ENCODE data around the gene GALNT17.

The GALNT17 gene

DNA sequence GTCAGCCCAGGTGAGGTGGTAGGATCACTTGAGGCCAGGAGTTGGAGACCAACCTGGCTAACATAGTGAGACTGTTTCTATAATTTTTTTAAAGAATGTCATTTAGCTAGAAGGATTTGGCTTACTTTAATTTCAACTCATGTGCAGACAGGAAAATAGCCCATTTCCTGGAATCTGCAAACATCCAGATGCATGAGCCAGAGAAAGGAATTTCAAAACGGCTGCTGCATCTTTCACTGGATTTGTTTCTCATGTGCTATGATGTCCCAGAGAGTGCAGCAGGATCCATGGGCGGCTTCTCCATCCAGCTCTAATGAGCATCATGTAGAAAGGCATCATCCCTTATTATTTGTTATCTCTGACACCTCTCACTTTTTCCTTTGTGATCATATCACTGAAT lies 149.3 kb downstream of the GALNT17 start:
- TF ChIP-seq FOXM1 (IDR thresholded peaks at IDR 0.05; ENCODE audit: borderline replicate concordance) = no peak
- no peak for TF ChIP-seq ZNF384 (IDR thresholded peaks at IDR 0.05)
- no peak for TF ChIP-seq LEF1 (IDR thresholded peaks at IDR 0.05; ENCODE audit: borderline replicate concordance)
- no peak for TF ChIP-seq SUZ12 (IDR thresholded peaks at IDR 0.05)
- TF ChIP-seq, protein P1, sequence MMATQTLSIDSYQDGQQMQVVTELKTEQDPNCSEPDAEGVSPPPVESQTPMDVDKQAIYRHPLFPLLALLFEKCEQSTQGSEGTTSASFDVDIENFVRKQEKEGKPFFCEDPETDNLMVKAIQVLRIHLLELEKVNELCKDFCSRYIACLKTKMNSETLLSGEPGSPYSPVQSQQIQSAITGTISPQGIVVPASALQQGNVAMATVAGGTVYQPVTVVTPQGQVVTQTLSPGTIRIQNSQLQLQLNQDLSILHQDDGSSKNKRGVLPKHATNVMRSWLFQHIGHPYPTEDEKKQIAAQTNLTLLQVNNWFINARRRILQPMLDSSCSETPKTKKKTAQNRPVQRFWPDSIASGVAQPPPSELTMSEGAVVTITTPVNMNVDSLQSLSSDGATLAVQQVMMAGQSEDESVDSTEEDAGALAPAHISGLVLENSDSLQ (IDR thresholded peaks at IDR 0.05) = no peak
- TF ChIP-seq FOXA1 (IDR thresholded peaks at IDR 0.05) = no peak
- no peak for TF ChIP-seq ELF4 (IDR thresholded peaks at IDR 0.05)
- TF ChIP-seq NFRKB (IDR thresholded peaks at IDR 0.05) = no peak
- no peak for TF ChIP-seq TARDBP (IDR thresholded peaks at IDR 0.05)
- TF ChIP-seq SP1 (IDR thresholded peaks at IDR 0.05) = no peak
- TF ChIP-seq ARNT (IDR thresholded peaks at IDR 0.05) = no peak
- no peak for TF ChIP-seq FOXK2 (IDR thresholded peaks at IDR 0.05)
- no peak for TF ChIP-seq BHLHE40 (IDR thresholded peaks at IDR 0.05; ENCODE audit: borderline replicate concordance)
- no peak for TF ChIP-seq CTBP1 (IDR thresholded peaks at IDR 0.05; ENCODE audit: borderline replicate concordance)
- TF ChIP-seq HDGF (IDR thresholded peaks at IDR 0.05; ENCODE audit: borderline replicate concordance) = no peak
- no peak for TF ChIP-seq L3MBTL2 (conservative IDR thresholded peaks at IDR 0.05)
- ChIA-PET CTCF (no interaction called here), POLR2A (no interaction called here)
- DNase-seq (ENCODE audit: extremely low spot score) = no peak

DNA sequence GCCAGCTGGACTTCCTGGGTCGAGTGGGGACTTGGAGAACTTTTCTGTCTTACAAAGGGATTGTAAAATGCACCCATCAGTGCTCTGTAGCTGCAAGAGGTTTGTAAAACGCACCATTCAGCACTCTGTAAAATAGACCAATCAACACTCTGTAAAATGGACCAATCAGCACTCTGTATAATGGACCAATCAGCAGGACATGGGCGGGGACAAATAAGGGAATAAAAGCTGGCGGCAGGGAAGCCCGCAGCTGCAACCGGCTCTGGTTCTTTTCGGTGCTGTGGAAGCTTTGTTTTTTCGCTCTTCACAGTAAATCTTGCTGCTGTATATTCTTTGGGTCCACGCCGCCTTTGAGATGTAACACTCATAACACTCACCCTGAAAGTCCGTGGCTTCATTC lies 151.9 kb downstream of the GALNT17 start:
- no peak for DNase-seq (ENCODE audit: extremely low spot score)
- ChIA-PET CTCF (no interaction called here), POLR2A (no interaction called here)
- TF ChIP-seq HDGF (IDR thresholded peaks at IDR 0.05; ENCODE audit: borderline replicate concordance) (no peak), TARDBP (IDR thresholded peaks at IDR 0.05) (no peak), ELF4 (IDR thresholded peaks at IDR 0.05) (no peak), ARNT (IDR thresholded peaks at IDR 0.05) (no peak), FOXK2 (IDR thresholded peaks at IDR 0.05) (no peak), L3MBTL2 (conservative IDR thresholded peaks at IDR 0.05) (no peak), SUZ12 (IDR thresholded peaks at IDR 0.05) (no peak), FOXA1 (IDR thresholded peaks at IDR 0.05) (no peak), LEF1 (IDR thresholded peaks at IDR 0.05; ENCODE audit: borderline replicate concordance) (no peak), BHLHE40 (IDR thresholded peaks at IDR 0.05; ENCODE audit: borderline replicate concordance) (no peak), CTBP1 (IDR thresholded peaks at IDR 0.05; ENCODE audit: borderline replicate concordance) (no peak), NFRKB (IDR thresholded peaks at IDR 0.05) (no peak), ZNF384 (IDR thresholded peaks at IDR 0.05) (no peak), SP1 (IDR thresholded peaks at IDR 0.05) (no peak), FOXM1 (IDR thresholded peaks at IDR 0.05; ENCODE audit: borderline replicate concordance) (no peak)
- TF ChIP-seq, protein P1 (IDR thresholded peaks at IDR 0.05) = no peak

DNA sequence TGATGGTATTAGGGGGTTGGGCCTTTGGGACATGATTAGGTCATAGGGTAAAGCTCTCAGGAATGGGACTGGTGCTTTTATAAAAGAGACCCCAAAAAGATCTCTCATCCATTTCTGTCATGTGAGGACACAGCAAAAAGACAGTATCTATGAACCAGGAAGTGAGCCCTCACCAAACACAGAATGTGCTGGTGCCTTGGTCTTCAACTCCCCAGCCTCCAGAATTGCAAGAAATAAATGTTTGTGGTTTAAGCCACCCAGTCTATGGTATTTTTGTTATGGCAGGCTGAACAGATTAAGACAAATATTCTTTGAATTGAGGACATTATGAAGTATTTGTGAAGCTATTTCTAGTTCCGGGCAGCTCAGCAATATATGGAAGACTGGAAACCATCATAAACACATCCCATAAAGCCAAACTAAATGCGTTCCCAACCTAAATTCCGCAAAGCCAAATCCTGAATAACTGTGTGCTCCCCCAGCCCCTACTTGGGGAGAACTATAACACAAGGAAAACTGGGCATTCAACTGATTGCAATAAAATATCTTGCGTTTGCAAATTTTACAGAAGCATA lies 153.7 kb downstream of the GALNT17 start:
- CTCF ChIA-PET = no interaction called here
- POLR2A ChIA-PET = no interaction called here
- TF ChIP-seq LEF1 (IDR thresholded peaks at IDR 0.05; ENCODE audit: borderline replicate concordance) (no peak), L3MBTL2 (conservative IDR thresholded peaks at IDR 0.05) (no peak), TARDBP (IDR thresholded peaks at IDR 0.05) (no peak), BHLHE40 (IDR thresholded peaks at IDR 0.05; ENCODE audit: borderline replicate concordance) (no peak), ELF4 (IDR thresholded peaks at IDR 0.05) (no peak), NFRKB (IDR thresholded peaks at IDR 0.05) (no peak), HDGF (IDR thresholded peaks at IDR 0.05; ENCODE audit: borderline replicate concordance) (no peak), FOXK2 (IDR thresholded peaks at IDR 0.05) (no peak), ARNT (IDR thresholded peaks at IDR 0.05) (no peak), SUZ12 (IDR thresholded peaks at IDR 0.05) (no peak), FOXA1 (IDR thresholded peaks at IDR 0.05) (no peak), SP1 (IDR thresholded peaks at IDR 0.05) (no peak), CTBP1 (IDR thresholded peaks at IDR 0.05; ENCODE audit: borderline replicate concordance) (no peak), ZNF384 (IDR thresholded peaks at IDR 0.05) (no peak)
- TF ChIP-seq, protein P1 (IDR thresholded peaks at IDR 0.05) = no peak
- no peak for DNase-seq (ENCODE audit: extremely low spot score)

DNA sequence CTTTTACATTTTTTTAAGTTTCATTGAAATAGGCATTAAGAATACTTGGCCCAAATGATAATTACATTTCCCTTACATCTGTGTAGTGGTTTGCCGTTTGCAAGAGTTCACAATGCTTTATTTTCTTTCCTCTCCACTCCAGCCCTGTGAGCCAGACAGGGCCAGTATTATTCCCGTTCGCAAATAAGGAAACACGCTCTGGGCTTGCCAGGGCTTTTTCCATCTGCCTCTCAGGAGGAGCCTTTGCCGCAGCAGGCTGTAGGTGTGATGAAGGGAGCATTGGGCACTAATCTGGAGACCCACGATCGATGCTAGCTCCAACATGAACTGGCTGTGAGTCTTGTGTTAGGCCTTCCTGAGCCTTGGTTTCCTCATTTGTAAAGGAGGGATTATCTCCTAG lies 154.4 kb downstream of the GALNT17 start:
- CTCF ChIA-PET = interaction anchor here (0.6 kb wide), 1 partner anchor 324 kb away, joined by 3 read pairs; no protein-coding TSS in a partner anchor
- no peak for DNase-seq (ENCODE audit: extremely low spot score)
- TF ChIP-seq CTBP1 (IDR thresholded peaks at IDR 0.05; ENCODE audit: borderline replicate concordance) = no peak
- TF ChIP-seq FOXA1 (IDR thresholded peaks at IDR 0.05) = no peak
- no peak for TF ChIP-seq ZNF384 (IDR thresholded peaks at IDR 0.05)
- TF ChIP-seq, protein P1 (IDR thresholded peaks at IDR 0.05) = no peak
- TF ChIP-seq TARDBP (IDR thresholded peaks at IDR 0.05) = no peak
- POLR2A ChIA-PET = no interaction called here

DNA sequence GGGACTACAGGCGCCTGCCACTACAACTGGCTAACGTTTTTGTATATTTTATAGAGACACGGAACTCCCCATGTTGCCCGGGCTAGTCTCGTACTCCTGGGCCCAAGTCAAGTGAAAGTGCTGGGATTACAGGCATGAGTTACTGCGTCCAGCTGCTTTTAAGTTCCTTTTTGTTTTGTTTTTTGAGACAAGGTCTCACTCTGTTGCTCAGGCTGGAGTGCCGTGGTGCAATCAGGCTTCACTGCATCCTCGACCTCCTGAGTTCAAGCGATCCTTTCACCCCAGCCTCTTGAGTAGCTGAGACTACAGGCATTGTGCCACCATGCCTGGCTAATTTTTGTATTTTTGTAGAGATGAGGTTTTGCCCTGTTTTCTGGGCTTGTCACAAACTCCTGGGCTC lies 155.0 kb downstream of the GALNT17 start:
- TF ChIP-seq NFRKB (IDR thresholded peaks at IDR 0.05) (no peak), FOXM1 (IDR thresholded peaks at IDR 0.05; ENCODE audit: borderline replicate concordance) (no peak), ZNF384 (IDR thresholded peaks at IDR 0.05) (no peak)
- DNase-seq (ENCODE audit: extremely low spot score) = no peak
- POLR2A ChIA-PET = no interaction called here
- CTCF ChIA-PET = no interaction called here

DNA sequence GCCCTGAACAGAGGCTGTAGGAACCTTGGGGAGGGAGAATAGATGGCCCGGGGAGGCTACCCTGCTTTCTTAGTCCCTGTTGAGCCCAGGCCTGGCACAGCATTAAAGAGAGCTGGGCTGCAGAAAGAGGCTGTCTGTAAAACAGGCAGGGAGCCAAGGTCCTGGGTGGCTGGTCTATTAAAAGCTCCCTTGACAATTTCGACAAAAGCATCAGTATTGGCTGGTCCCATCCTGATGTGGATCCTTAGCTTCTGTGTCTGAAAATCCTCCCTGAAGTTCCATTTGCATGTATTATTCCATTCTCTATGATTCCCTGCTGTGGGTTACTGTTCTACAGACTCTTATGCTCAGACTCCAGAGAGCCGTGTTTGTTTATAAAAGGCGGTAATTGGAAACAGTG lies 158.5 kb downstream of the GALNT17 start:
- POLR2A ChIA-PET = no interaction called here
- CTCF ChIA-PET = no interaction called here

More for the DNA sequence above, 158.5 kb downstream of the GALNT17 start:
- TF ChIP-seq CTBP1 (IDR thresholded peaks at IDR 0.05; ENCODE audit: borderline replicate concordance) (no peak), TARDBP (IDR thresholded peaks at IDR 0.05) (no peak), ZNF384 (IDR thresholded peaks at IDR 0.05) (no peak), BHLHE40 (IDR thresholded peaks at IDR 0.05; ENCODE audit: borderline replicate concordance) (no peak), NFRKB (IDR thresholded peaks at IDR 0.05) (no peak), FOXK2 (IDR thresholded peaks at IDR 0.05) (no peak), ELF4 (IDR thresholded peaks at IDR 0.05) (no peak), ARNT (IDR thresholded peaks at IDR 0.05) (no peak), SP1 (IDR thresholded peaks at IDR 0.05) (no peak), FOXA1 (IDR thresholded peaks at IDR 0.05) (no peak), FOXM1 (IDR thresholded peaks at IDR 0.05; ENCODE audit: borderline replicate concordance) (no peak), L3MBTL2 (conservative IDR thresholded peaks at IDR 0.05) (no peak), LEF1 (IDR thresholded peaks at IDR 0.05; ENCODE audit: borderline replicate concordance) (no peak)
- TF ChIP-seq, protein P1 (IDR thresholded peaks at IDR 0.05) = no peak
- no peak for DNase-seq (ENCODE audit: extremely low spot score)
